Measurements from ENCODE around the gene GLRB. TPM values are rescaled to one million over a fixed set of nuclear protein-coding genes. Genes with fewer than 3 reads are reported as not detected.
"Not testable (repeated sequence)": the region's sequence is repeated elsewhere in the genome, so short reads cannot be mapped to it uniquely, and the experiment has no call there.

GLRB gene
- total RNA-seq, 1 donor from 2014 or later: 8.4 TPM

- DNase-seq (ENCODE audit: low read depth, low spot score): no peak
- H3K4me3 Mint-ChIP-seq: no peak overlapping the region
- no peaks in the 10 kb centered on the region for H3K27me3 Mint-ChIP-seq (ENCODE audit: low read depth)
- H3K9me3 Mint-ChIP-seq: no peaks in the 10 kb centered on the region
- no peak overlapping the region for H3K27ac Mint-ChIP-seq (ENCODE audit: unreplicated experiment)
- no peaks in the 10 kb centered on the region for H3K36me3 Mint-ChIP-seq (ENCODE audit: low read depth)
- no peak for TF ChIP-seq CTCF (conservative IDR thresholded peaks at IDR 0.05)
- H3K4me1 Mint-ChIP-seq: peaks cover 6% of the 10 kb centered on the region
Measured at GRCh38 chr4:157048248-157048647, 27.7 kb upstream of the GLRB start.

GRCh38 chr4:157050561-157050960 lies 25.4 kb upstream of the GLRB start:
- Mint-ChIP-seq H3K4me3 (no peak overlapping the region), H3K27me3 (ENCODE audit: low read depth) (no peaks in the 10 kb centered on the region), H3K27ac (ENCODE audit: unreplicated experiment) (no peak overlapping the region), H3K36me3 (ENCODE audit: low read depth) (no peaks in the 10 kb centered on the region), H3K4me1 (peaks cover 6% of the 10 kb centered on the region), H3K9me3 (no peaks in the 10 kb centered on the region)
- no peak for DNase-seq (ENCODE audit: low read depth, low spot score)
- no peak for TF ChIP-seq CTCF (conservative IDR thresholded peaks at IDR 0.05)

GRCh38 chr4:157052429-157053040 lies 23.4 kb upstream of the GLRB start:
- H3K27ac Mint-ChIP-seq (ENCODE audit: unreplicated experiment): no peak overlapping the region
- no peak overlapping the region for H3K4me3 Mint-ChIP-seq
- H3K36me3 Mint-ChIP-seq (ENCODE audit: low read depth): no peaks in the 10 kb centered on the region
- TF ChIP-seq CTCF (conservative IDR thresholded peaks at IDR 0.05): no peak
- no peaks in the 10 kb centered on the region for H3K27me3 Mint-ChIP-seq (ENCODE audit: low read depth)
- H3K9me3 Mint-ChIP-seq: no peaks in the 10 kb centered on the region
- H3K4me1 Mint-ChIP-seq: peaks cover 6% of the 10 kb centered on the region
- no peak for DNase-seq (ENCODE audit: low read depth, low spot score)

GRCh38 chr4:157057218-157057617 lies 18.7 kb upstream of the GLRB start:
- Mint-ChIP-seq H3K4me1 (peaks cover 8% of the 10 kb centered on the region), H3K27ac (ENCODE audit: unreplicated experiment) (no peak overlapping the region), H3K9me3 (no peaks in the 10 kb centered on the region), H3K27me3 (ENCODE audit: low read depth) (no peaks in the 10 kb centered on the region), H3K4me3 (no peak overlapping the region), H3K36me3 (ENCODE audit: low read depth) (no peaks in the 10 kb centered on the region)
- DNase-seq (ENCODE audit: low read depth, low spot score): no peak
- no peak for TF ChIP-seq CTCF (conservative IDR thresholded peaks at IDR 0.05)

- H3K4me1 Mint-ChIP-seq; H3K36me3 Mint-ChIP-seq (ENCODE audit: low read depth); DNase-seq (ENCODE audit: low read depth, low spot score); H3K27ac Mint-ChIP-seq (ENCODE audit: unreplicated experiment); H3K9me3 Mint-ChIP-seq; H3K27me3 Mint-ChIP-seq (ENCODE audit: low read depth); H3K4me3 Mint-ChIP-seq: not testable (repeated sequence)
Measured at GRCh38 chr4:157058899-157059298, 17.1 kb upstream of the GLRB start.

GRCh38 chr4:157072002-157072401 lies 3.9 kb upstream of the GLRB start:
- Mint-ChIP-seq H3K4me1 (peaks cover 11% of the 10 kb centered on the region), H3K4me3 (no peak overlapping the region), H3K27ac (ENCODE audit: unreplicated experiment) (no peak overlapping the region), H3K9me3 (no peaks in the 10 kb centered on the region), H3K36me3 (ENCODE audit: low read depth) (no peaks in the 10 kb centered on the region), H3K27me3 (ENCODE audit: low read depth) (no peaks in the 10 kb centered on the region)
- TF ChIP-seq CTCF (conservative IDR thresholded peaks at IDR 0.05): no peak
- DNase-seq (ENCODE audit: low read depth, low spot score): no peak

Data from neural crest cell (in vitro differentiated cells).